ENCODE measurements around the gene NDE1. TPM values are rescaled to one million over a fixed set of nuclear protein-coding genes. Genes with fewer than 3 reads are reported as not detected.

The NDE1 gene
- total RNA-seq, 2 experiments from 2014 or later: 88.9 to 141 TPM

GRCh38 chr16:15715221-15715620 lies 65.2 kb downstream of the NDE1 start:
- TF ChIP-seq CTCF (conservative IDR thresholded peaks at IDR 0.05; ENCODE audit: low read length) (no peak), EZH2phosphoT487 (IDR thresholded peaks at IDR 0.05; ENCODE audit: borderline replicate concordance, low read depth, low read length) (no peak)
- no peaks in the 10 kb centered on the region for H4K20me1 ChIP-seq (ENCODE audit: insufficient read depth, low read length)
- no peaks in the 10 kb centered on the region for H3K79me2 ChIP-seq (ENCODE audit: insufficient read depth, low read depth, low read length)
- DNase-seq (ENCODE audit: low spot score): no peak
- no peak overlapping the region for H2AFZ ChIP-seq (ENCODE audit: low read length)
- CTCF ChIA-PET (ENCODE audit: unreplicated experiment): no interaction called here
- no peaks in the 10 kb centered on the region for H3K4me1 ChIP-seq (ENCODE audit: insufficient read depth, low read length, poor library complexity, severe bottlenecking)
- H3K4me2 ChIP-seq (ENCODE audit: low read length): no peak overlapping the region
- no peak overlapping the region for H3K4me3 ChIP-seq (ENCODE audit: low read depth, low read length, poor library complexity, severe bottlenecking)
- no TSS peak for BruUV-seq (replicated peaks)
- no peaks in the 10 kb centered on the region for H3K9me3 ChIP-seq (ENCODE audit: low read length)
- H3K27ac ChIP-seq (ENCODE audit: low read depth, low read length, poor library complexity, severe bottlenecking): no peak overlapping the region
- no peaks in the 10 kb centered on the region for H3K9me2 ChIP-seq (ENCODE audit: insufficient read depth, low read length)
- POLR2A ChIA-PET: no interaction called here
- peaks cover 47% of the 10 kb centered on the region for H3K36me3 ChIP-seq (ENCODE audit: insufficient read depth, low read length)
- intact Hi-C loops (cut with micrococcal nuclease; ENCODE audit: unreplicated experiment): no loop called here

DNA sequence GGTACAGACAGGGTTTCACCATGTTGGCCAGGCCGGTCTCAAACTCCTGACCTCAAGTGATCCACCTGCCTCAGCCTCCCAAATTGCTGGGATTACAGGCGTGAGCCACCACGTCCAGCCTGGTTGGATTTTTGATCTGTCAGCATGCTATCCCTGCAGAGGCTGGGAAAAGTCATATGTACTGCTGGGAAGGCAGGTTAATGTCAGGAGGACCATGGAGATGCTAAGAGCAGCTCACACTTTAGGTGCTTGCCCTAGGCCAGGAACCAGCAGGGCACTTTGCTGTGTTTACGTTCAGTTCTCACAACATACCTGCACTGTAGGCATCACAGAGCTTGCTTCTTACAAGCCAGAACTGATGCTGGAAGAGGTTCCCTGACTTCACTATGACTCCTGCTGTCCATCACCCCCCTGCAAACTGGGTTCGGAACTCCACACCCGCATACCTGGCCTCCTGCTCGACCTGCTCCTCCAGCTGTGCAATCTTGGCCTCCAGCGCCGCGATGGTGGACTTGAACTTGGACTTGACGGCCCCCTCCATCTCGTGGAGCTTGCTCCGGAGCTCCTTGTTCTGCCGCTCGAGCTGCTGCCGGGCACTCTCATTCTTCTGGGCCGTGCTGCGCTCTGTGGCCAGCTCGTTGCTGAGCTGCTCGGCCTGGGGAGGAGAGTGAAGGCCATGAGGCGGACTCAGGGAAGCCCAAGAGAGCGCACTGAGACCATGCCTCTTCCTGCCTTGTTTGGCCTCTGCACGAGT lies 66.8 kb downstream of the NDE1 start:
- Histone ChIP-seq H2AFZ (ENCODE audit: low read length) (no peak overlapping the region), H3K9me2 (ENCODE audit: insufficient read depth, low read length) (no peaks in the 10 kb centered on the region), H3K4me2 (ENCODE audit: low read length) (no peak overlapping the region), H3K79me2 (ENCODE audit: insufficient read depth, low read depth, low read length) (no peaks in the 10 kb centered on the region), H3K4me3 (ENCODE audit: low read depth, low read length, poor library complexity, severe bottlenecking) (no peak overlapping the region), H3K36me3 (ENCODE audit: insufficient read depth, low read length) (peaks cover 61% of the 10 kb centered on the region), H3K9me3 (ENCODE audit: low read length) (no peaks in the 10 kb centered on the region), H3K4me1 (ENCODE audit: insufficient read depth, low read length, poor library complexity, severe bottlenecking) (no peaks in the 10 kb centered on the region), H3K27ac (ENCODE audit: low read depth, low read length, poor library complexity, severe bottlenecking) (no peak overlapping the region), H4K20me1 (ENCODE audit: insufficient read depth, low read length) (no peaks in the 10 kb centered on the region)
- POLR2A ChIA-PET: no interaction called here
- no TSS peak for BruUV-seq (replicated peaks)
- DNase-seq (ENCODE audit: low spot score): no peak
- intact Hi-C loops (cut with micrococcal nuclease; ENCODE audit: unreplicated experiment): no loop called here
- CTCF ChIA-PET (ENCODE audit: unreplicated experiment): no interaction called here
- no peak for TF ChIP-seq EZH2phosphoT487 (IDR thresholded peaks at IDR 0.05; ENCODE audit: borderline replicate concordance, low read depth, low read length)
- no peak for TF ChIP-seq CTCF (conservative IDR thresholded peaks at IDR 0.05; ENCODE audit: low read length)

- H3K27ac ChIP-seq (ENCODE audit: low read depth, low read length, poor library complexity, severe bottlenecking): no peak overlapping the region
- no peaks in the 10 kb centered on the region for H3K4me1 ChIP-seq (ENCODE audit: insufficient read depth, low read length, poor library complexity, severe bottlenecking)
- no peaks in the 10 kb centered on the region for H3K79me2 ChIP-seq (ENCODE audit: insufficient read depth, low read depth, low read length)
- no TSS peak for BruUV-seq (replicated peaks)
- intact Hi-C loops (cut with micrococcal nuclease; ENCODE audit: unreplicated experiment): no loop called here
- no peak for TF ChIP-seq EZH2phosphoT487 (IDR thresholded peaks at IDR 0.05; ENCODE audit: borderline replicate concordance, low read depth, low read length)
- no peak for TF ChIP-seq CTCF (conservative IDR thresholded peaks at IDR 0.05; ENCODE audit: low read length)
- ChIA-PET CTCF (ENCODE audit: unreplicated experiment) (no interaction called here), POLR2A (no interaction called here)
- H3K4me2 ChIP-seq (ENCODE audit: low read length): no peak overlapping the region
- peaks cover 72% of the 10 kb centered on the region for H3K36me3 ChIP-seq (ENCODE audit: insufficient read depth, low read length)
- no peaks in the 10 kb centered on the region for H4K20me1 ChIP-seq (ENCODE audit: insufficient read depth, low read length)
- no peak for DNase-seq (ENCODE audit: low spot score)
- H2AFZ ChIP-seq (ENCODE audit: low read length): no peak overlapping the region
- H3K4me3 ChIP-seq (ENCODE audit: low read depth, low read length, poor library complexity, severe bottlenecking): no peak overlapping the region
- no peaks in the 10 kb centered on the region for H3K9me3 ChIP-seq (ENCODE audit: low read length)
- no peaks in the 10 kb centered on the region for H3K9me2 ChIP-seq (ENCODE audit: insufficient read depth, low read length)
Measured at GRCh38 chr16:15721018-15721417, 71.0 kb downstream of the NDE1 start.

Measured in OCI-LY7 (cell line).